Spinal cord (tissue), 10 donors: ENCODE data around the gene PSD4. TPM values are rescaled to one million over a fixed set of nuclear protein-coding genes. Genes with fewer than 3 reads are reported as not detected.

Experiments used
- DNase-seq, 6 donors: peaks; one replicate each; pipeline versions ENCODE4 v3.0.0 to v3.0.0-alpha.2; 2013 to 2015; ENCODE audit warnings: low spot score in 6 of 6, low read depth in 4 of 6
- H3K27ac ChIP-seq: one replicate; pipeline ENCODE4 v1.5.1; 2013; ENCODE audit warnings: low read depth, low read length, control low read depth
- H3K27me3 ChIP-seq: one replicate; pipeline ENCODE4 v1.6.1; 2013; ENCODE audit warnings: low read length; ENCODE audit not compliant: control insufficient read depth, insufficient read depth
- H3K36me3 ChIP-seq: one replicate; pipeline ENCODE4 v1.6.1; 2013; ENCODE audit warnings: low read length; ENCODE audit not compliant: control insufficient read depth, insufficient read depth
- H3K4me1 ChIP-seq: one replicate; pipeline ENCODE4 v1.6.1; 2013; ENCODE audit warnings: low read length; ENCODE audit not compliant: control insufficient read depth, insufficient read depth
- H3K4me3 ChIP-seq: one replicate; pipeline ENCODE4 v1.5.1; 2013; ENCODE audit warnings: low read depth, low read length, control low read depth
- H3K9me3 ChIP-seq: one replicate; pipeline ENCODE4 v1.6.1; 2013; ENCODE audit warnings: low read length; ENCODE audit not compliant: control insufficient read depth, insufficient read depth
- WGBS: methylation state at CpG from one replicate; pipeline ENCODE4 v1.1.5; 2013; ENCODE audit warnings: missing lambda C conversion rate; ENCODE audit not compliant: insufficient coverage; 5-methylcytosine and 5-hydroxymethylcytosine counted together
- polyA plus RNA-seq, 2 donors: library from polyadenylated mRNA; unstranded; fragments of 120-200 nt; gene quantifications; one replicate each; pipeline ENCODE4 v1.2.1, GENCODE V29; 2013; ENCODE audit not compliant: insufficient read length in 2 of 2
- total RNA-seq, 2 donors: library from RNA; depleted of rRNA in 1 of 2; stranded (reverse); fragments of 120-200 nt in 1 of 2; fragments of >200 nt in 1 of 2; gene quantifications; one replicate each; pipeline versions ENCODE4 v1.2.3 to v1.2.4, GENCODE V29; 2013 to 2014
- donor health status: healthy.

The PSD4 gene
- total and polyA plus RNA-seq, 4 donors: 4.2 to 7.1 (median 5.9) TPM

DNA sequence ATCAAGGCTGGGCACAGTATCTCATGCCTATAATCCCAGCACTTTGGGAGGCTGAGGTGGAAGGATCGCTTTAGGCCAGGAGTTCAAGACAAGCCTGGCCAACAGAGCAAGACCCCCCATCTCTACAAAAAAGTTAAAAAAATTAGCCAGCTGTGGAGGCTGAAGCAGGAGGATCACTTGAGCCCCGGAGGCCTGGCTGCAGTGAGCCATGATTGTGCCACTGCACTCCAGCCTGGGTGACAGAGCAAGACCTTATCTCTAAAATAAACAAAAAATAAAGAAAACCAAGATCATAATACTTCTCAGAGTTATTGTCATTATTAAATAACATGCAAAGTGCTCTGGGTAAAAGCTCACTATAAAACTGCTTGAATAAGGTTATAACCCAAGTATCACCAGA is 31.5 kb upstream of the PSD4 start:
- Histone ChIP-seq H3K9me3 (no peaks in the 10 kb centered on the region), H3K4me3 (no peak overlapping the region), H3K27me3 (no peaks in the 10 kb centered on the region), H3K27ac (no peak overlapping the region), H3K36me3 (no peaks in the 10 kb centered on the region), H3K4me1 (peaks cover 3% of the 10 kb centered on the region)
- DNase-seq: no peak
- WGBS: no CpG with 5 or more reads among the region's 2 CpGs

DNA sequence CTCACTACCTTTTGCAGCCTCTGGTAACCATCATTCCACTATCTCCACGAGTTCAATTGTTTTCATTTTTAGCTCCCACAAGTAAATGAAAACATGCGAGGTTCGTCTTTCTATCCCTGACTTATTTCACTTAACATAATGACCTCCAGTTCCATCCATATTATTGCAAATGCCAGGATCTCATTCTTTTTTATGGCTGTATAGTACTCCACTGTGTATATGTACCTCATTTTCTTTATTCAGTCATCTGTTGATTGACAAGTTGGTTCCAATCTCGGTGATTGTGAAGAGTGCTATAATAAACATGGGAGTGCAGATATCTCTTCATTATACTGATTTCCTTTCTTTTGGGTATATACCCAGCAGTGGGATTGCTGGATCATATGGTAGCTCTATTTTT is 29.5 kb upstream of the PSD4 start:
- no peak overlapping the region for H3K27ac ChIP-seq
- no peaks in the 10 kb centered on the region for H3K27me3 ChIP-seq
- H3K9me3 ChIP-seq: peaks cover 1% of the 10 kb centered on the region
- H3K4me3 ChIP-seq: no peak overlapping the region
- 89% methylated on average over 1 of the region's 4 CpGs for WGBS
- no peak for DNase-seq
- no peaks in the 10 kb centered on the region for H3K4me1 ChIP-seq
- no peaks in the 10 kb centered on the region for H3K36me3 ChIP-seq

DNA sequence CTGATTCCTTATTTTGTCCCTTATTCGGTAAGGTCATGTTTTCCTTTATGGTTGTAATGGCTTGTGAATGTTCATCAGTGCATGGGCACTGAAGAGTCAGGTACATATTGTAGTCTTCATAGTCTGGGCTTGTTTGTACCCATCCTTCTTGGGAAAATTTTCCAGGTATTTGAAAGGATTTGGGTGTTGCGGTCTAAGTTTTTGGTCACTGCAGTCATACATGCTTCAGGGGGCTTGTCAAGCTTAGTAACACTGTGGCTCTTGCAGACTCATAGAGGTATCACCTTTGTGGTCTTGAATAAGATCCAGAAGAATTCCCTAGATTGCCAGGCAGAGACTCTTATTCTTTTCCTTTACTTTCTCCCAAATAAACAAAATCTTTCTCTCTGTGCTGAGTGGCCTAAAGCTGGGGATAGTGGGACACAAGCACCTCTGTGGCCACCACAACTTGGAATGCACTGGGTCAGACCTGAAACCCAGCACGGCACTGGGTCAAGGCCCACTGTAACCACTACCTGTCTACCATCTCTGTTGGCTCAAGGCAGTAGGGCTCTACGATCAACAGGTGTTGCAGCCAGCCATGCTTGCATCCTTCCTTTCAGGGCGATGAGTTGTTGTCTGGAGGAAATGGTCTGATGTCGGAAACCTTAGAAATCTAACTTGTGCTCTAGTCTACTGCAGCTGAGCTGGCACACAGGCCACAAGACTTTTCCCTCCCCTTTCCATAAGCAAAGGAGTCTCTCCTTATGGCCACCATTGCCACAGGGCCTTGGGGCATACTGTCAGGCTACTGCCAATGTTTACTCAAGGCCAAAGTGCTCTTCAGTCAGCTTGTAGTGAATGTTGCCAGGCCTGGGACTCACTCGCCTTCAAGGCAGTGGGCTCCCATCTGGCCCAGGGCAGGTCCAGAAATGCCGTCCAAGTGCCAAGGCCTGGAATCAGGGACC is 24.9 kb upstream of the PSD4 start:
- Histone ChIP-seq H3K27me3 (no peaks in the 10 kb centered on the region), H3K4me3 (no peak overlapping the region), H3K9me3 (peaks cover 1% of the 10 kb centered on the region), H3K4me1 (no peaks in the 10 kb centered on the region), H3K36me3 (no peaks in the 10 kb centered on the region), H3K27ac (no peak overlapping the region)
- no peak for DNase-seq
- 85% methylated on average over 7 of the region's 8 CpGs for WGBS

DNA sequence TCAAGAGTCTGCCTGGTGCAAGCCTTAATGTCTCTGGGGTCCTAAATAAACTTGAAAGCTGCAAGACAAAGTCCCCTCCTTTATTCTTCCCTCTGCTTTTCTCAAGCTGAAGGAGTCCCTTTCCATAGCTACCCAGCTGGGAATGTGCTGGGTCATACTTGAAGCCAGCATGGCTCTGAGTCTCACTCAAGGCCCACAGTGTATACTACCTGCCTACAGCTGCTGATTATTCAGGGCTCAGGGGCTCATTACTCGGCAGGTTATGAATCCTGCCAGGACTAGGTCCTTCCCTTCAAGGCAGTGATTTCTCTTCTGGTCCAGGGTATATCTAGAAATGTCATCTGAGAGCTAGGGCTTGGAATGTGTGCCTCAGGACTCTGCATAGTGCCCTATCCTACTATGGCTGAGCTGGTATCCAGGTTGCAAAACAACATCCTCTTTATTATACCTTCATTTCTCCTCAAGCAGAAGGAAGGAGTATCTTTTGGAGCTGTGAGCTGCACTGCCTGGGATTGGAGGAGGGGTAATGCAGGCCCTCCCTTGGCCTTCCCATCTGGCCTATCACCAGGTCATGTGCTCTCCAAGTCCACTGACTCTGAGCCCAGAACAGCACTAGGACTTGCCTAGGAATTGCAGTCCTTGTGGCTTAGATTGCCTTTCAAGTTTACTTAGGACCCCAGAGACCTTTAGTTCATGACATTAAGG is 24.1 kb upstream of the PSD4 start:
- Histone ChIP-seq H3K36me3 (no peaks in the 10 kb centered on the region), H3K27ac (no peak overlapping the region), H3K27me3 (no peaks in the 10 kb centered on the region), H3K4me3 (no peak overlapping the region), H3K9me3 (peaks cover 1% of the 10 kb centered on the region), H3K4me1 (no peaks in the 10 kb centered on the region)
- 60% methylated on average over 1 of the region's 1 CpG for whole genome bisulfite sequencing
- DNase-seq: no peak

DNA sequence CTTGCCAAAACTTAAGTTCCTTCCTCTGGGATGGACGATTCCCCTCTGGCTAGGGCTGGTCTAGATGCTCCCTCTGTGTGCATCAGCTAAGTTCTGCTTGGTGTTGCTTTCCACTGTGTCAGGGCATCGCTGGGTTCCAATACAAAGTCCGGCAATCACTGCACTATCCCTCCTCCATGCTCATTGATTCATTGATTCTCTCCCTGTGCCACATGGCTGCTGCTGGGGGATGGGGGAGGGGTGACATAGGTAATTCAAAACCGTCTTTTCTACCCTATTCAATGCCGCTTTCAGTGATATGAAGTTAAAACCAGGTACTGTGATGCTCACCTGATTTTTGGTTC is 23.5 kb upstream of the PSD4 start:
- H3K27ac ChIP-seq: no peak overlapping the region
- peaks cover 1% of the 10 kb centered on the region for H3K9me3 ChIP-seq
- no peak overlapping the region for H3K4me3 ChIP-seq
- H3K36me3 ChIP-seq: no peaks in the 10 kb centered on the region
- no peak for DNase-seq
- 92% methylated on average over 1 of the region's 5 CpGs for WGBS
- H3K27me3 ChIP-seq: no peaks in the 10 kb centered on the region
- H3K4me1 ChIP-seq: no peaks in the 10 kb centered on the region

DNA sequence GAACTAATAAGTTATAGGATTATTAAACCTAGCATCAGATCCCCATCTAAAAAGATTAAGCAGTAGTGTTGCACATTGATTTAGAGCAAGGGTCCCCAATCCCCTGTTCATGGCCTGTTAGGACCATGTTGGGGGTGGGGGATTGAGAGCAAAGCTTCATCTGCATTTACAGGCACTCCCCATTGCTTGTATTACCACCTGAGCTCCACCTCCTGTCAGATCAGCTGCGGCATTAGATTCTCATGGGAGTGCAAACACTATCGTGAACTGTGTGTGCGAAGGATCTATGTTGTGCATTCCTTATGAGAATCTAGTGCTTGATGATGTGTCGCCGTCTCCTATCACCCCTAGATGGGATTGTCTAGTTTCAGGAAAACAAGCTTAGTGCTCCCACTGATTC is 18.4 kb upstream of the PSD4 start:
- no CpG with 5 or more reads among the region's 5 CpGs for WGBS

DNA sequence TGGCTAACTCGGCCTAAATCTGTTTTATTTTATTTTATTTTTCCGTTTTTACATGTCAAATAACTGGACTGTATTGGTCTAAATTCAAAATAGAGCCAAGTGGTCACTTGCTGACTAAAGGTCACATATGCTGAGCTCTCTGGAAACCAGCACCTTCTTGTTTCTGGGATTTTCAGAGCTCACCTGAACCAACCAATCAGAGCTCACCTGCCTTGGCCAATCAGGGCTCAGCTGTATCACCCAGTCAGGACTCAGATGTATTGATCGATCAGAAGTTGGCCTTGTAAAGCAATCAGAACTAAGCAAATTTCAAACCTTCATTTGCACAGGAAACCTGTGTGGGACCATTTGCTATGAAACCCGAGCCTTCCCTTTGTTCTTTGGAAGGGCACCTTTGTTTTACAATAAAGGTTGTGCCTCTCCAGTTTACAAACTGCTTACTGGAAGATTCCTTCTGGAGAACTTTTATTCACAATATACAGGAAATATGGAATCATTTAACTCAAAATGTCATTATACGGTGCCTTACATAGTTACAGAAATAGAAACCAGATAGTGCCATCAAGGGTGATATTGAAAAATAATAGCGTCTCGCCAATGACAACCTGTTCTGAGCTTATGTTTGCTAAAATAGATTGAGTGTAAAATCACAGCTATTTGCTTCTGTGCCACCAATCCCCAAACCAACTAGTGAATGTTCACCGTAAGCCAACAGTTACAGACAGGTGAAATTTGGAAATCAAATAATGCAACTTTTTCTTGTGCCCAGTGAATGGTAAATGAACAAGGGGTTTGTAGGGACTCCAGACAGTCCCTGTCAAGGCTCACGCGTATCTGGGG is 17.3 kb upstream of the PSD4 start:
- Histone ChIP-seq H3K4me1 (peaks cover 8% of the 10 kb centered on the region), H3K27ac (no peak overlapping the region), H3K4me3 (no peak overlapping the region), H3K27me3 (peaks cover 4% of the 10 kb centered on the region), H3K36me3 (no peaks in the 10 kb centered on the region), H3K9me3 (no peaks in the 10 kb centered on the region)
- DNase-seq: peak in 3 of 6 donors; percentile 22 to 89 (median 31)
- 15% methylated on average over 3 of the region's 10 CpGs for WGBS

More for the DNA sequence above, 18.4 kb upstream of the PSD4 start:
- H3K27me3 ChIP-seq: peaks cover 4% of the 10 kb centered on the region
- H3K27ac ChIP-seq: no peak overlapping the region
- H3K4me3 ChIP-seq: no peak overlapping the region
- no peaks in the 10 kb centered on the region for H3K9me3 ChIP-seq
- H3K36me3 ChIP-seq: no peaks in the 10 kb centered on the region
- no peak for DNase-seq
- H3K4me1 ChIP-seq: peaks cover 8% of the 10 kb centered on the region

DNA sequence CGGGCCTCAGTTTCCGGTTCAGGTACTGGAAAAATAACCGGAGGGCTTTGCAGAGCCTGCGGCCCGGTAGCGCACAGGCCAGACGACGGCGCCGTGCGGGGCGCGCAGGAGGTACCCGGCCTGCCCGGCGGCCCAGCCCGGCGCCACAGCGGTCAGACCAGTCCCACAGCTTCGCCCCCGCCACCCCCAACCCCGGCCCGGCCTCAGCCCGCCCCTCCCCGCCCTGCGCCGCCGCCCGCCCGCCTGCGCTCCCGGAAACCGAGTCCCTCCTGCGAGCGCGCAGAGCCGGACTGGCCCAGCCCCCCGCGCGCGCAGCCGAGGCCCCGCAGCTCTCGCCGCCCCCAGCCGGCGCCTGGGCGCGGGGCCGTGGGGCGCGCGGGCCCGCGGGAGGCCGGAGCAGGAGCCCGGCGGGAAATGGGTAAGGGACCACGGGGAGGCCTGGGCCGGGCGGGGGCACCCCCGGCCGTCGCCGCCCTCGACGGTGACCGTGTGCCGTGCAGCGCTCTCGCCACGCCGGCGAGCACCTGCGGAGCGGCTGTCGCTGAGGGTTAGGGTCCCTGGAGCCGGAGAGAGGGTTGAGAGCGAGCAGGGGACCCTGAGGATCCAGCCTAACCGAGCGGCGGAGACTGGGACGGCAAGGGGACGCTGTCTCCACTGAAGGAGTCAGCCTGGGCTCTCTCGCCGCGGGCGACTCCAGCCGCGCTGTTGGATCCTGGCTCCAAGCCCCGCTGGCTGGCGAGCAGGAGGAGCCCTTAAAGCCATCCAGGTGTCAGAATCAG is 16.5 kb upstream of the PSD4 start:
- Histone ChIP-seq H3K27me3 (peaks cover 4% of the 10 kb centered on the region), H3K27ac (no peak overlapping the region), H3K4me3 (peak overlapping the region; percentile 37), H3K4me1 (peaks cover 8% of the 10 kb centered on the region), H3K9me3 (no peaks in the 10 kb centered on the region), H3K36me3 (no peaks in the 10 kb centered on the region)
- under 1% methylated on average over 80 of the region's 92 CpGs for WGBS
- DNase-seq: peak in 2 of 6 donors; percentile 59 to 65
